ENCODE results near the gene PLAAT1.

PLAAT1 gene

DNA sequence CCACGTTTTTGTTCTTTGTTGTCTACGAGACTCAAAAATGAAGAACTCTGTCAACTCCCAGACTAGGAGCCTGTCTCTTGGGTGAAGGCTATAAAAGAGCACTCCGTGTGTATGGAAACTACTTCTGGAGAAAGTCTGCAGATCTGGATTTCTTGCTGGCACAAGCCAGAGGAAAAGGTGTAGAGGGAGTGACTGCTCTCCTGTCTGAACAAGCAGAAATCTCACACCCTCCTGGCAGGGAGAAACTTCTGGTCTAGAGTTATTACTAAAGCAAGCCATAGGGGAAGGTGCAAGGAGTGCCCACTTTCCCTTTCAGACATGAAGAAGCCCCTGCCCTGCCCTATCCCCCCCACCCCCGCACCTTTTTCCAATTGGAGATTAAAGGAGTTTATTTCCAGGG lies 9.5 kb downstream of the PLAAT1 start:
- TF ChIP-seq, protein P1, sequence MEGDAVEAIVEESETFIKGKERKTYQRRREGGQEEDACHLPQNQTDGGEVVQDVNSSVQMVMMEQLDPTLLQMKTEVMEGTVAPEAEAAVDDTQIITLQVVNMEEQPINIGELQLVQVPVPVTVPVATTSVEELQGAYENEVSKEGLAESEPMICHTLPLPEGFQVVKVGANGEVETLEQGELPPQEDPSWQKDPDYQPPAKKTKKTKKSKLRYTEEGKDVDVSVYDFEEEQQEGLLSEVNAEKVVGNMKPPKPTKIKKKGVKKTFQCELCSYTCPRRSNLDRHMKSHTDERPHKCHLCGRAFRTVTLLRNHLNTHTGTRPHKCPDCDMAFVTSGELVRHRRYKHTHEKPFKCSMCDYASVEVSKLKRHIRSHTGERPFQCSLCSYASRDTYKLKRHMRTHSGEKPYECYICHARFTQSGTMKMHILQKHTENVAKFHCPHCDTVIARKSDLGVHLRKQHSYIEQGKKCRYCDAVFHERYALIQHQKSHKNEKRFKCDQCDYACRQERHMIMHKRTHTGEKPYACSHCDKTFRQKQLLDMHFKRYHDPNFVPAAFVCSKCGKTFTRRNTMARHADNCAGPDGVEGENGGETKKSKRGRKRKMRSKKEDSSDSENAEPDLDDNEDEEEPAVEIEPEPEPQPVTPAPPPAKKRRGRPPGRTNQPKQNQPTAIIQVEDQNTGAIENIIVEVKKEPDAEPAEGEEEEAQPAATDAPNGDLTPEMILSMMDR (IDR thresholded peaks at IDR 0.05; ENCODE audit: low read depth, low read length): no peak
- no peak overlapping the region for H3K4me3 ChIP-seq (ENCODE audit: low read depth, low read length)

DNA sequence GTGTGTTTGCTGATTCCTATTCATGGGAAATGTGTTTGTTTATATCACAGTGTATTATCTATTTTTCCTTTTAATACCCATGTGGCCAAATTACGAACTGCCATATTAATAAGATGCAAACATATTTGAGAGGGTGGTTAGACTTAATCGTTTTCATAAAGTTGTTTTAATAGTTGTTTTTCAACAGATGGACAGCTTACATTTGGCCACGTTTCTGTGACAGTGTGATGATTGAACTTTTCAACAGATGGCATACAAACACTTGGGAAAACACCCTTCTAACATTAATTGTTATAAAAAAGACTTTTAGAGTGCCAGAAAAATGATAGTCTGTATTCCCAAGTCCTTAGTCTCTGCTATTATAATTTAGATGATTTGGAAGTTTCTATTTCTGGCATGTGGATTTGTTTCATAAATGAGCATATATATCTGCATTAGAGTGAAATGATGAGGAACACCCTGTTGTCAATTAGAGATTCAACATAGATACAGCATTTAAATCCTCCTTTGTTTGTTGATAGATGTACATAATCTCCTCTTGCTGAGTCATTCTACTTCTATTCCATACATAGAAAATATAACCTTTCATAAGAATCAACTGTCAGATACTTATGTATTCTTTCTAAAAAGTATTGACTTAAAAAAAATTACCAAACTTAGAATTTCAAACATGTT lies 13.1 kb downstream of the PLAAT1 start:
- TF ChIP-seq, protein P1 (IDR thresholded peaks at IDR 0.05; ENCODE audit: low read depth, low read length): no peak
- no peak overlapping the region for H3K4me3 ChIP-seq (ENCODE audit: low read depth, low read length)

DNA sequence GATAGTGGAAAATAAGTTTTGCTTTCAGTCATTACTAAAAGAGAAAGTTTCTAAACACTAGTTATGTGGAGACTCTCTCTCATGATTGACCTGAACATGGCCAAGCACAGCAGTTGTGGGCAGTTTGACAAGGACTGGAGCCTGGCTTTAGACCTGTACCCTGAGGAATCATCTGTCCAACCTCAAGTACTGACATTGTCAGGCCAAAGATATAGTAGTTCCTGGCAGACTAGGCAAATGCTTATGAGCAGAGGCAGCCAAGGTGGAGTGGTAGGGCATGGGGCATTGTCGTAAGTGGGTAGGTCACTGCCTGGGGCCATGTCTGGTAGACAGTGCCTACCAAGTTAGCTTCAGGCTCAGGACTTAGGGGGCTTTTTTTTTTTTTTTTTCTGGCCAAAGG lies 20.9 kb downstream of the PLAAT1 start:
- TF ChIP-seq, protein P1 (IDR thresholded peaks at IDR 0.05; ENCODE audit: low read depth, low read length): no peak

DNA sequence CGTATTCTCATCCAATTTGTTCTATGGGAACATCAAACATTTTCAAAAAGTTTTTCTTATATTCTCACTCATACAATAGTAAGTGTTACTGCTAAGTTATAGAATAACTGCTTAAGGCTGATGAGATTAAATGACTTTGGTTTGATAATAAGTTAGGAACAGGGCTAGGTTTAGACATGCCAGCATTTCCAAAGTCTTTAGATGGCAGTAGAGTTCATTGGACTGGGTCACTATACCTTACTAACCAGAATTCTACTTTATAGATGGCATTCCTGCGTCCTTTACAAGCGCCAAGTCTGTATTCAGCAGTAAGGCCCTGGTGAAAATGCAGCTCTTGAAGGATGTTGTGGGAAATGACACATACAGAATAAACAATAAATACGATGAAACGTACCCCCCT lies 21.7 kb downstream of the PLAAT1 start:
- H3K4me3 ChIP-seq (ENCODE audit: low read depth, low read length): no peak overlapping the region
- TF ChIP-seq, protein P1 (IDR thresholded peaks at IDR 0.05; ENCODE audit: low read depth, low read length): no peak

More for the DNA sequence above, 20.9 kb downstream of the PLAAT1 start:
- H3K4me3 ChIP-seq (ENCODE audit: low read depth, low read length): no peak overlapping the region

DNA sequence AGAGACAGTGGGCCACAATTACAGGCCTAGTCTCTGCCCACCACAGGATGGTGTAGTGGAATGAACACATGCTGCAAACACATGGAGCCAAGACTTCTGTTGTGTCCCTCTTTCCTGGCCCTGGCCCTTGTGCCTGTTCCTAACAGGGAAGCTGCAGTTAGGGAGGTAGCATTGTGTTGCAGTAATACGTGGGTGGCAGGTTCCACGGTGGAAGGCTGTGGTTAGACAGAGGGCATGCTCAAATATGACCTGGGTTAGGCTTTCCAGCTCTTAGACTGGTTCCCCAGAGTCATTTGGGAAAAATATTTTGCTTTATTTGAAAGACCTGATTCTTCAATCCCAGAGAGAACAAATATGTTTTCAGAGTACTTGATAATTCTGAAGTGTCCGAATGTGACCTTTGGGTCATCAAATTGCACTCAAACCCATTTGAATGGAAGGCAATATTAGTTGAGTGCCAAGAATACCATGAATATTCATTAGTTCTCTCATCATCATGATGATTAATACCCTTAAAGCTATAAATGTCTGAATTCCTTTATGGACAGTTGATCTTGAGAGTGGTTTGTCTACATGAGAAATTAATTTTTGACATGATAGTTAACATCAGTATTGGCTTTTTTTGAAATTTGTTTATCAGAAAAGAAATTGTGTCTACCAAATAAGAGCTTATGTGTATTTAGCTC lies 28.5 kb downstream of the PLAAT1 start:
- TF ChIP-seq, protein P1 (IDR thresholded peaks at IDR 0.05; ENCODE audit: low read depth, low read length): no peak
- no peak overlapping the region for H3K4me3 ChIP-seq (ENCODE audit: low read depth, low read length)

DNA sequence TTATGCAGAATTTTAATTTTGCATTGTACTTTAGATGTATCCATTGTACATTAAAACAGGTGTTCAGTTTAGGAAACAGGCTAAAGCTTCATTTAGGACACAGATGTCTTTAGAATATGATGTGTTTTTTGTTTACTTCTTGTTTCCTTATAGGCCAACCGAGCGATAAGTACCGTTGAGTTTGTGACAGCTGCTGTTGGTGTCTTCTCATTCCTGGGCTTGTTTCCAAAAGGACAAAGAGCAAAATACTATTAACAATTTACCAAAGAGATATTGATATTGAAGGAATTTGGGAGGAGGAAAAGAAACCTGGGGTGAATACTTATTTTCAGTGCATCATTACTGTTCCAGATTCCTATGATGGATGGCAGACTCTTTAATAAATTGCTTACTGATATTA lies 29.4 kb downstream of the PLAAT1 start:
- H3K4me3 ChIP-seq (ENCODE audit: low read depth, low read length): no peak overlapping the region
- TF ChIP-seq, protein P1 (IDR thresholded peaks at IDR 0.05; ENCODE audit: low read depth, low read length): no peak

DNA sequence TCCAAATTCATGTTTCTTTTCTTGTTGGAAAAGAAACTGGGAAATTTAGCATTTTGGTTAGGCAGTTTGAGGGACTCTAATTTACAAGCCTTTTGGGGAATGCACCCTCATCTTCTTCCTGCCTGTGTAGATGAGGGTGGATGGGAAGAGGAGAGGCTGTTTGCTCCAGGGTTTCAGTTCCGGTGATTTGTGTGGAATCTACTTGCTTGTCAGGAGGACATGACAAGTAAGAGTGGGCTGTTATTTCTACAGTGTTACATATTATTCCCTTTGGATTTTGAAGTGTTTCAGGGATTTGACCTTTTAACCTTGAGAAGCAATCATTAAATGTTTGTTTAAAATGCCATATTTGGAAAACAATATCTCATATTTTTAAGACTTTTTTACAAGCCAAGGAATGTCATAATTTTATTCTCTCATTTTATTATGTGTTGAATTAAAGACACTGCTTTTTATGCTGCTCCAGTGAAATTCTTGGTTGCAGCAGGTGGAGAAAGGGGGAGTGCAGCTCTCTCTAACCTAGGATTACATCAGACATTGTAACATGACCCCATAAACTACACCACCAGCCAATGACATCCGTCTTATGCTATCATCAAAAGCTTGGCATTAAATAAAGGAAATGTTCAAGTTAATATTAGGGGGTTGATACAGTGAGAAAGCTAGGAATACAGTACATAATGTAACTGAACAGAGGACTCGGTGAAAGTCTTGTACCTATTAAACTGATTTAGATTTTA lies 30.2 kb downstream of the PLAAT1 start:
- TF ChIP-seq, protein P1 (IDR thresholded peaks at IDR 0.05; ENCODE audit: low read depth, low read length): no peak
- H3K4me3 ChIP-seq (ENCODE audit: low read depth, low read length): no peak overlapping the region
